ENCODE results near the gene PRR5. TPM values are rescaled to one million over a fixed set of nuclear protein-coding genes. Genes with fewer than 3 reads are reported as not detected.

The PRR5 gene
- polyA plus RNA-seq, 3 donors: 16.8 to 96.4 (median 28.2) TPM

Other genes starting within 250 kb of the PRR5 start
- 10 to 100 TPM in 2 of 3 donors, 1 to 10 TPM in 1; 7.3 to 17.5 (median 12.9) TPM for gene RTL6, start 204.0 kb upstream of the PRR5 start, polyA plus RNA-seq
- gene ARHGAP8, start 50.4 kb downstream of the PRR5 start, polyA plus RNA-seq: 1 to 10 TPM; 1.1 to 5.2 (median 1.7) TPM

Measured in adipose tissue (tissue), 3 donors.